SK-N-MC (cell line): ENCODE measurements around the gene FAM98A.

Experiments
- EZH2 ChIP-seq: fragments of 200-600 bp; sonication (generic); IDR thresholded peaks from one replicate; pipeline ENCODE4 v1.6.1; 2017; ENCODE audit warnings: antibody characterized with exemption
- POLR2AphosphoS5 ChIP-seq: IDR thresholded peaks from 2 replicates; pipeline ENCODE4 v1.6.1; 2012; ENCODE audit warnings: mild to moderate bottlenecking, low read depth, low read length, borderline replicate concordance

- TF ChIP-seq EZH2 (no peak), POLR2AphosphoS5 (no peak)
Measured at GRCh38 chr2:33577668-33578067, 21.4 kb downstream of the FAM98A start.
